WERI-Rb-1 (cell line): ENCODE measurements around the gene ZFX.

Experiments
- DNase-seq: peaks from one replicate; pipeline ENCODE4 v3.0.0-alpha.2; 2020
- H3K27ac ChIP-seq: fragments of 250-450 bp; sonication (Bioruptor Pico); 2 replicates; pipeline ENCODE4 v1.5.1; 2020; ENCODE audit warnings: mild to moderate bottlenecking, moderate library complexity
- H3K27me3 ChIP-seq: fragments of 250-450 bp; sonication (Bioruptor Pico); 2 replicates; pipeline ENCODE4 v1.5.1; 2021; ENCODE audit warnings: mild to moderate bottlenecking, low read depth, moderate library complexity; ENCODE audit not compliant: insufficient read depth, severe bottlenecking
- H3K36me3 ChIP-seq: fragments of 250-450 bp; sonication (Bioruptor Pico); 2 replicates; pipeline ENCODE4 v1.5.1; 2020; ENCODE audit warnings: mild to moderate bottlenecking, moderate library complexity
- H3K4me3 ChIP-seq: 2 replicates; pipeline ENCODE4 v1.5.1; 2011; ENCODE audit warnings: low read depth, mild to moderate bottlenecking, control low read depth, low read length
- H3K9me3 ChIP-seq: fragments of 250-450 bp; sonication (Bioruptor Pico); 2 replicates; pipeline ENCODE4 v1.5.1; 2021; ENCODE audit warnings: mild to moderate bottlenecking, moderate library complexity; ENCODE audit not compliant: severe bottlenecking
- CTCF ChIP-seq: IDR thresholded peaks from 2 replicates; pipeline ENCODE4 v1.5.1; 2011; ENCODE audit warnings: low read depth, mild to moderate bottlenecking, control low read depth, inconsistent platforms, low read length

ZFX gene

GRCh38 chrX:24235084-24235710 lies 85.7 kb downstream of the ZFX start:
- no peak for TF ChIP-seq CTCF
- H3K27ac ChIP-seq, result no peak overlapping the region

GRCh38 chrX:24241822-24242648 lies 92.5 kb downstream of the ZFX start:
- no peak for DNase-seq
- no peak overlapping the region for H3K27ac ChIP-seq
- peaks cover 3% of the 10 kb centered on the region for H3K27me3 ChIP-seq
- H3K9me3 ChIP-seq, result no peaks in the 10 kb centered on the region
- H3K36me3 ChIP-seq, result no peaks in the 10 kb centered on the region
- no peak overlapping the region for H3K4me3 ChIP-seq
- TF ChIP-seq CTCF, result peak; percentile 31; the same call in 1 of the 2 replicates

More at GRCh38 chrX:24235084-24235710, 85.7 kb downstream of the ZFX start:
- H3K27me3 ChIP-seq, result peaks cover 11% of the 10 kb centered on the region
- H3K36me3 ChIP-seq, result no peaks in the 10 kb centered on the region
- no peaks in the 10 kb centered on the region for H3K9me3 ChIP-seq
- no peak for DNase-seq
- H3K4me3 ChIP-seq, result no peak overlapping the region

- Histone ChIP-seq H3K27ac (no peak overlapping the region), H3K27me3 (peaks cover under 1% of the 10 kb centered on the region), H3K36me3 (no peaks in the 10 kb centered on the region), H3K9me3 (no peaks in the 10 kb centered on the region), H3K4me3 (no peak overlapping the region)
- DNase-seq, result no peak
- TF ChIP-seq CTCF, result no peak
Measured at GRCh38 chrX:24242649-24243175, 93.2 kb downstream of the ZFX start.

- no peaks in the 10 kb centered on the region for H3K27me3 ChIP-seq
- no peak for DNase-seq
- no peak overlapping the region for H3K4me3 ChIP-seq
- no peak for TF ChIP-seq CTCF
- H3K9me3 ChIP-seq, result no peaks in the 10 kb centered on the region
- H3K36me3 ChIP-seq, result no peaks in the 10 kb centered on the region
- H3K27ac ChIP-seq, result no peak overlapping the region
Measured at GRCh38 chrX:24243188-24243587, 93.7 kb downstream of the ZFX start.

- no peaks in the 10 kb centered on the region for H3K9me3 ChIP-seq
- H3K27me3 ChIP-seq, result no peaks in the 10 kb centered on the region
- no peak overlapping the region for H3K4me3 ChIP-seq
- H3K36me3 ChIP-seq, result no peaks in the 10 kb centered on the region
- no peak for TF ChIP-seq CTCF
- no peak for DNase-seq
- H3K27ac ChIP-seq, result no peak overlapping the region
Measured at GRCh38 chrX:24243692-24244091, 94.2 kb downstream of the ZFX start.
